Pancreas (tissue), 10 donors: ENCODE results near the gene DUOX2. TPM values are rescaled to one million over a fixed set of nuclear protein-coding genes. Genes with fewer than 3 reads are reported as not detected.

ENCODE experiments used
- ATAC-seq, 4 donors: fragments of 200-7000 bp; cut with Tn5 transposase; one replicate each; pipeline versions ENCODE4 v1.8.0 to v1.9.1; 2020; ENCODE audit warnings: mild to moderate bottlenecking in 4 of 4, moderate library complexity in 4 of 4
- DNase-seq, 6 donors: peaks; one replicate each; pipeline ENCODE4 v3.0.0-alpha.2; 2020
- FAIRE-seq: peaks from 2 replicates; lab custom pipeline; 2012; peaks lifted over from hg19 to GRCh38; lab: Jason Lieb, UNC
- H3K27ac ChIP-seq, 4 donors: fragments of 200-600 bp; sonication (generic); 1 replicate in 3 of 4; 2 replicates in 1 of 4; pipeline versions ENCODE4 v1.5.0 to v1.8.0; 2020
- H3K27me3 ChIP-seq, 4 donors: fragments of 200-600 bp; one replicate each; pipeline ENCODE4 v1.8.0; 2021
- H3K36me3 ChIP-seq, 3 donors: fragments of 200-600 bp; sonication (generic) in 1 of 3; one replicate each; pipeline versions ENCODE4 v1.5.0 to v1.8.0; 2020 to 2021
- H3K4me1 ChIP-seq, 3 donors: fragments of 200-600 bp; one replicate each; pipeline ENCODE4 v1.8.0; 2021
- H3K4me3 ChIP-seq, 4 donors: fragments of 200-600 bp; sonication (generic) in 2 of 4; one replicate each; pipeline versions ENCODE4 v1.5.0 to v1.8.0; 2020 to 2021
- H3K9me3 ChIP-seq, 4 donors: fragments of 200-600 bp; one replicate each; pipeline ENCODE4 v1.8.0; 2021
- WGBS, 2 donors: extraction: QIAGEN DNeasy Blood & Tissue Kit; methylation state at CpG; one replicate each; pipeline ENCODE4 v1.1.7; 2013; 5-methylcytosine and 5-hydroxymethylcytosine counted together
- intact Hi-C, 3 donors: fragments of 100-400 bp; cut with DNase I; formaldehyde crosslinking; loops; one replicate each; pipeline versions ENCODE4 v1.11.1 to v1.14.2; 2022
- polyA plus RNA-seq, 2 donors: library from polyadenylated mRNA; stranded (reverse); fragments of 200-250 nt; gene quantifications; one replicate each; pipeline ENCODE4 v1.2.3, GENCODE V29; 2013
- total RNA-seq, 6 donors: library from RNA; stranded (reverse); fragmentation: NEBNext Ultra II Directional in 4 of 6; extraction: Animal tissue kit (Norgen Biotek cat#: 25700) in 4 of 6; gene quantifications; one replicate each; pipeline versions ENCODE4 v1.2.1 to v1.2.4, GENCODE V29; 2021 to 2023
- TF ChIP-seq, protein P1 (sequence below), 4 donors: fragments of 200-600 bp; sonication (generic) in 3 of 4; IDR thresholded peaks; one replicate each; pipeline versions ENCODE4 v1.5.0 to v1.8.0; 2021; ENCODE audit warnings: antibody characterized with exemption in 4 of 4
- donor health status: healthy with polysubstance abuse.
- donor health status: DM: no; HTN: no; CAD: no; lungs with moderate emphysema.
- donor health status: DM: no; HTN: no; CAD: no.
- donor health status: control.
- donor health status: control.
- donor health status: Bipolar disorder and iron deficiency.
- donor health status: DM: yes; HTN: yes; CAD: no.
- donor health status: DM: no; HTN: no; CAD: no.
- donor health status: DM: no; HTN: no; CAD: no.
- donor health status: DM: yes; HTN: yes; CAD: no.

DUOX2 gene
- total and polyA plus RNA-seq, 8 donors, result 0.15 to 32.2 (median 0.87) TPM

DNA sequence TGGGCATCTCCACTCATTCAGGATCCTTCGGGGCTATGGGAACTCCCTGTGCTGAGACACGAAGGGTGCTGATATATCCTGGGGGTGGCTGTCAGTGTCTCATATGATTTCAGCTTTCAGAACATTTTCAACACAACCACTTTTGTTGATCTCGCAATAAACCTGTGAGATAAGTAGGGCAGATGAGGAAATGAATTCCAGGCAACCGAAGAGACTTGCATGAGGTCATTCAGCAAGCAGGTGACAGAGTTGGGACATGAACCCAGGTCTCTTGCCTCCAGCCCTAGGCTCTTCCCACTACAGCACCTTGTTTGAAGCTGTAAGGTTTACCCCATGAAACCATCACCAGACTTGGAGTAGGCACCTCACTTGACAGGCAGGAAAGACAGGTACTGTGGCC, 32.4 kb upstream of the DUOX2 start:
- H3K4me3 ChIP-seq, result no peak overlapping the region
- intact Hi-C loops, result no loop called here
- H3K4me1 ChIP-seq, result no peaks in the 10 kb centered on the region
- 54 to 59% methylated on average over 4 of the region's 4 CpGs for WGBS, 2 donors
- H3K27ac ChIP-seq, result no peak overlapping the region
- FAIRE-seq (no peak), ATAC-seq (peak in 3 of 4 donors; percentile 39 to 64 (median 62)), DNase-seq (no peak)
- TF ChIP-seq, protein P1, sequence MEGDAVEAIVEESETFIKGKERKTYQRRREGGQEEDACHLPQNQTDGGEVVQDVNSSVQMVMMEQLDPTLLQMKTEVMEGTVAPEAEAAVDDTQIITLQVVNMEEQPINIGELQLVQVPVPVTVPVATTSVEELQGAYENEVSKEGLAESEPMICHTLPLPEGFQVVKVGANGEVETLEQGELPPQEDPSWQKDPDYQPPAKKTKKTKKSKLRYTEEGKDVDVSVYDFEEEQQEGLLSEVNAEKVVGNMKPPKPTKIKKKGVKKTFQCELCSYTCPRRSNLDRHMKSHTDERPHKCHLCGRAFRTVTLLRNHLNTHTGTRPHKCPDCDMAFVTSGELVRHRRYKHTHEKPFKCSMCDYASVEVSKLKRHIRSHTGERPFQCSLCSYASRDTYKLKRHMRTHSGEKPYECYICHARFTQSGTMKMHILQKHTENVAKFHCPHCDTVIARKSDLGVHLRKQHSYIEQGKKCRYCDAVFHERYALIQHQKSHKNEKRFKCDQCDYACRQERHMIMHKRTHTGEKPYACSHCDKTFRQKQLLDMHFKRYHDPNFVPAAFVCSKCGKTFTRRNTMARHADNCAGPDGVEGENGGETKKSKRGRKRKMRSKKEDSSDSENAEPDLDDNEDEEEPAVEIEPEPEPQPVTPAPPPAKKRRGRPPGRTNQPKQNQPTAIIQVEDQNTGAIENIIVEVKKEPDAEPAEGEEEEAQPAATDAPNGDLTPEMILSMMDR (IDR thresholded peaks at IDR 0.05), result no peak
- no peaks in the 10 kb centered on the region for H3K9me3 ChIP-seq
- no peaks in the 10 kb centered on the region for H3K36me3 ChIP-seq
- H3K27me3 ChIP-seq, result no peaks in the 10 kb centered on the region

DNA sequence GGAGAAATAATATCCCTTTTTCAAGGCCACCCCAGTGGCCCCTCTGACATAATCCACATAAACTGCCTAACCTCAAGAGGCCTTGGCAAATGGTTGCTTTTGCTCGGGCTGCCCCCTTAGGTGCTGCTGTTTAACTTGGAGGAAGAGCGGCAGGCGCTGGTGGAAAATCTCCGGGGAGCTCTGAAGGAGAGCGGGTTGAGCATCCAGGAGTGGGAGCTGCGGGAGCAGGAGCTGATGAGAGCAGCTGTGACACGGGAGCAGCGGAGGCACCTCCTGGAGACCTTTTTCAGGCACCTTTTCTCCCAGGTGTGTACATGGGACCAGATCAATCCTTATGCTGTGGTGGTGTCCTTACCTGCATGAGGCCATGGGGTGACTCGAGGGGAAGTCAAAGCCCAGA, 30.8 kb upstream of the DUOX2 start:
- no peaks in the 10 kb centered on the region for H3K9me3 ChIP-seq
- TF ChIP-seq, protein P1 (IDR thresholded peaks at IDR 0.05), result no peak
- H3K4me1 ChIP-seq, result no peaks in the 10 kb centered on the region
- no peak overlapping the region for H3K27ac ChIP-seq
- no peak for FAIRE-seq
- WGBS, 2 donors, result 56 to 58% methylated on average over 9 of the region's 9 CpGs
- no peaks in the 10 kb centered on the region for H3K36me3 ChIP-seq
- peak in 1 of 6 donors; percentile 25 for DNase-seq
- no peaks in the 10 kb centered on the region for H3K27me3 ChIP-seq
- no peak for ATAC-seq
- intact Hi-C loops, result no loop called here
- H3K4me3 ChIP-seq, result no peak overlapping the region

DNA sequence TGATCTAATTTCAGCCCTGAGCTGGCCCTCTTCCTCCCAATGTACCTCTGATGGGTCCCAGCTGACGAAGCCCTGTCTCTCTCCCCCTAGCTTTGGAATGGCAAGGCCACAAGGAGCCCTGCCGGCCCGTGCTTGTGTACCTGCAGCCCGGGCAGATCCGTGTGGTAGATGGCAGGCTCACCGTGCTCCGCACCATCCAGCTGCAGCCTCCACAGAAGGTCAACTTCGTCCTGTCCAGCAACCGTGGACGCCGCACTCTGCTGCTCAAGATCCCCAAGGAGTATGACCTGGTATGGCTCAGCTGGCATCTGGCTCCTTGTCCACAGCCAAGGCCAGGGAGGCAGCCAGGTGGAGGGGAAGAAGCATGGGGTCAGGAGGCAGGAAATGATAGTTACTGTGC, 30.0 kb upstream of the DUOX2 start:
- Histone ChIP-seq H3K27me3 (no peaks in the 10 kb centered on the region), H3K36me3 (no peaks in the 10 kb centered on the region), H3K9me3 (no peaks in the 10 kb centered on the region), H3K27ac (no peak overlapping the region), H3K4me3 (no peak overlapping the region), H3K4me1 (no peaks in the 10 kb centered on the region)
- intact Hi-C loops, result no loop called here
- no peak for FAIRE-seq
- WGBS, 2 donors, result 75 to 88% methylated on average over 11 of the region's 11 CpGs
- TF ChIP-seq, protein P1 (IDR thresholded peaks at IDR 0.05), result no peak
- ATAC-seq, result no peak
- DNase-seq, result peak in 1 of 6 donors; percentile 46

DNA sequence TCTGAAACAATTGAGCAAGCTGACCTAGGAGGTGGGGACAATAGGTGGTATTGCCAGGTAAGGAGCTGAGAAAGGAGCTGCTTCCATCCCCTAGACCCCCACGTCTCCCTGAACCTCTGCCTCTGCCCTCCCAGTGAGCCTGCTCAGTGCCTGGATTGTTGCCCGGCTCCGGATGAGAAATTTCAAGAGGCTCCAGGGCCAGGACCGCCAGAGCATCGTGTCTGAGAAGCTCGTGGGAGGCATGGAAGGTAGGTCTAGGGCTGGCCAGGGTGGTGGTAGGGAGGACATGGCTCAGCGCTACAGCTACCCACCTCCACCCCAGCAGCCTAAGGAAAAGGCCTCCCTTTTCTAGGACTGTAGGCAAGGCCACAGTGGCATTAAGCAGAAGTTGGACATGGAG, 29.1 kb upstream of the DUOX2 start:
- Histone ChIP-seq H3K27ac (no peak overlapping the region), H3K36me3 (no peaks in the 10 kb centered on the region), H3K9me3 (no peaks in the 10 kb centered on the region), H3K4me3 (no peak overlapping the region), H3K27me3 (no peaks in the 10 kb centered on the region), H3K4me1 (no peaks in the 10 kb centered on the region)
- TF ChIP-seq, protein P1 (IDR thresholded peaks at IDR 0.05), result no peak
- no peak for FAIRE-seq
- intact Hi-C loops, result no loop called here
- ATAC-seq, result no peak
- WGBS, 2 donors, result 67 to 77% methylated on average over 7 of the region's 7 CpGs
- DNase-seq, result no peak

DNA sequence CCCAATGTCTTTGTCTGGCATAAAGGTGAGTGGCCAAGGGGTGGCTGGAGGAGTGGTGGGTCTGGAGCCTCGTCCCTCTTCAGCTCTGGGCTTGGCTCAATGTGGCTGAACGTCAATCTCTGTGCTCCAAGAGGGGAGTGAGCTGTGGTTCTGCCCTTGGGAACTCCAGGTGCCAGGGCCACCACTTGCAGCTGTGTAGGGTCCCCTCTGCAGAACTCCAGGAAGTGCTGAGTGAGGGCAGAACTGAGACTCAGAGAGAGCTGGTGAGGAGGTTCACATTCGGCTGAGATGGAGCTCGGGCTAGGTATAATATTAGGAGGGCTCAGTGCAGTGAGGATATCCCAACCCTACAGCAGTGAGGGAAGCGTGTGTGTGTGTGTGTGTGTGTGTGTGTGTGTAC, 27.4 kb upstream of the DUOX2 start:
- TF ChIP-seq, protein P1 (IDR thresholded peaks at IDR 0.05), result no peak
- Histone ChIP-seq H3K36me3 (no peaks in the 10 kb centered on the region), H3K4me1 (no peaks in the 10 kb centered on the region), H3K27me3 (no peaks in the 10 kb centered on the region), H3K9me3 (no peaks in the 10 kb centered on the region), H3K27ac (no peak overlapping the region), H3K4me3 (no peak overlapping the region)
- no peak for ATAC-seq
- intact Hi-C loops, result no loop called here
- no peak for DNase-seq
- WGBS, 2 donors, result 70 to 79% methylated on average over 5 of the region's 5 CpGs
- no peak for FAIRE-seq
